Kasumi-1 (cell line): ENCODE results near the gene ZSCAN31.
A peak's percentile ranks its signal among the peaks of the same experiment; 100 is the strongest.

ENCODE experiments used
- DNase-seq, 2 experiments: peaks; one replicate each; lab custom pipeline; 2025; lab: John Stamatoyannopoulos, UW

ZSCAN31 gene

GRCh38 chr6:28353356-28353755, 17.4 kb upstream of the ZSCAN31 start:
- no peak for DNase-seq

GRCh38 chr6:28351493-28351925, 15.6 kb upstream of the ZSCAN31 start:
- DNase-seq = no peak

- DNase-seq = no peak
Observed at GRCh38 chr6:28351087-28351486, 15.1 kb upstream of the ZSCAN31 start.

GRCh38 chr6:28349892-28350737, 14.2 kb upstream of the ZSCAN31 start, which contains the start of gene ZKSCAN3:
Gene ZKSCAN3, plus strand, starts transcription at chr6:28349947. Its CDS starts 9,640 bp downstream, at chr6:28359587.
- DNase-seq = peak; percentile 90 to 91

GRCh38 chr6:28349344-28349891, 13.5 kb upstream of the ZSCAN31 start:
- no peak for DNase-seq

GRCh38 chr6:28347119-28347518, 11.2 kb upstream of the ZSCAN31 start:
- no peak for DNase-seq

GRCh38 chr6:28345201-28345600, 9.3 kb upstream of the ZSCAN31 start:
- DNase-seq = no peak

- no peak for DNase-seq
Observed at GRCh38 chr6:28343898-28344677, 8.1 kb upstream of the ZSCAN31 start.

- DNase-seq = no peak
Observed at GRCh38 chr6:28340310-28341095, 4.6 kb upstream of the ZSCAN31 start.

GRCh38 chr6:28337121-28337520, 1.2 kb upstream of the ZSCAN31 start:
- DNase-seq = peak; percentile 38 to 63

- DNase-seq = peak; percentile 76 to 86
Observed at GRCh38 chr6:28336284-28337120, 554 bp upstream of the ZSCAN31 start.

- DNase-seq = no peak
Observed at GRCh38 chr6:28335040-28335563, 846 bp downstream of the ZSCAN31 start.

GRCh38 chr6:28334286-28335039, 1.5 kb downstream of the ZSCAN31 start:
- DNase-seq = no peak

GRCh38 chr6:28333599-28334018, 2.3 kb downstream of the ZSCAN31 start:
- no peak for DNase-seq

GRCh38 chr6:28333047-28333446, 2.9 kb downstream of the ZSCAN31 start:
- no peak for DNase-seq

- no peak for DNase-seq
Observed at GRCh38 chr6:28330041-28330440, 5.9 kb downstream of the ZSCAN31 start.

- DNase-seq = no peak
Observed at GRCh38 chr6:28326371-28326948, 9.5 kb downstream of the ZSCAN31 start.

GRCh38 chr6:28323813-28324424, 12.0 kb downstream of the ZSCAN31 start:
- DNase-seq = no peak

GRCh38 chr6:28322661-28323060, 13.3 kb downstream of the ZSCAN31 start:
- DNase-seq = no peak
